ENCODE measurements around the gene CDKN2C.
"Not testable (repeated sequence)": the region's sequence is repeated elsewhere in the genome, so short reads cannot be mapped to it uniquely, and the experiment has no call there.

CDKN2C gene

DNA sequence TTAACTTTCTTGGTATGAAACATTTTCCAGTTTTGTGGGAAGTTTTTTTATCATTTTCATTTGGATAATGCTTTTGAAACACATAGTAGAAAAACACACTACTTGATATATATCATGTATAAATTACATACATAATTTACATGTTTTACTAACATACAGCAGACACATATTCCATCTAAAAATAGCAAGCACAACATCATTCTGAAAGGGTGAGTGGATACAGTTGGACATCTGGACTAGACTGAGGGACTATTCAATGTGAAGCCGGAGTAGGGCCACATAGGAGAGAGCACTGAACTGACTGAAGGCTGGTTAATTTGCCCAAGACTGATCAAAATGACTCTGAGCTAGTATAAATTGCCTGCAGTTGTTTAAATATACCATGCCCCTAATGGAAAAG, 11.7 kb downstream of the CDKN2C start:
- no peak for DNase-seq

DNA sequence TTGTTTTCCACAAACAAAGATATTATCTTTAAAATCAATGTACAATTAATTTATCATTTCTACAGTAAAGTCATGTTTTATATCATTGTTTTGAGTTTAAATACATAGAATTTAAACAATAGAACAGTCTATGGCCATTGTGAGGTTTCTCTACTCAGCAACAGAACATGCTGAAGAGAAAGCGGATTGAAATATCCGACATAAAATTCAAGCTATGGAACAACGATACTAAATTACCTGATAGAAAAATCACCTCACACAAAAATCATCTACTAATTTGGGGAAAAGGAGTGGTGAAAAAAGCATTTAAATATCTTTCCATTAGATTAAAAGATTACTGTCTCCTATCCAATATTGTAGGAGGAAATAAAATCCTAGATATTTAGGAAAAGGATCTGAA, 12.6 kb downstream of the CDKN2C start:
- no peak for DNase-seq

DNA sequence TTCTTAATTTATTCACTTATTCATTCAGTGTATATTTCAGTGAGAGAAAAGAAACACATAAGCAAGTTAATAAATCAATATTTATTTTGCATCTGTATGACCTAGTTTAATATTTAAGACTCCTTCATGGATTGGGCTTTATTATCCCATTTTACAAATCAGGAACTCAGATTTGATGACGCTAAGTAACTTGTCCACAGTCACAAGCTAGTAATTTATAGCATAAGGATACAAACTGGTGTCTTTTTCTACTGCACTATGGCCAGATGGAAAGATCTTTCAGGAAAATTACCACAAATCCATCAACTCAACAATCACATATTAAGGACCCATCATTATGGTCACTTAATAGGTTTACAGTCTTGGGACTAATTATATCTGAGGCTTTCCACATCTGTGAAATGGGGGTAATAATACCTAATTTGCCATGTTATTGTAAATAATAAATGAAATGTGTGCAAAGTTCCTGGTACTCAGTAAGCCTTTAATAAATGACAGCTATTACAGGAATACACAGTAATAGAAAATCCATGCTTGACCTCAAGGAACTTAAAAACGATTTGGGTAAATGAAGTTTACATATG, 13.3 kb downstream of the CDKN2C start:
- DNase-seq: no peak

DNA sequence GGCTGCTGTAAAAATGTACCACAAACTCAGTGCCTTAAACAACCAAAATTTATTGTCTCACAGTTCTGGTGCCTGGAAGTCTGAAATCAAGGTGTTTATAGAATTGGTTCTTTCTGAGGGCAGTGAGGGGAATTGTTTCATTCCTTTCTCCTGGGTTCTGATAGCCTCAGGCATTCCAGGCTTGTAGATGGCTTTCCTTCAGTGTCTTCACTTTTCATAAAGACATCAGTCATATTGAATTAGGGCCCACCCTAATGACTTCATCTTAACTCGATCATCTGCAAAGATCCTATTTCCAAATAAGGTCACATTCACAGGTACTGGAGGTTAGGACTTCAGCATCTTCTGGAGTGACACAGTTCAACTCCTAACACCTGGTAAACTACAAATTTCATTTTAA, 15.0 kb downstream of the CDKN2C start:
- DNase-seq: no peak

DNA sequence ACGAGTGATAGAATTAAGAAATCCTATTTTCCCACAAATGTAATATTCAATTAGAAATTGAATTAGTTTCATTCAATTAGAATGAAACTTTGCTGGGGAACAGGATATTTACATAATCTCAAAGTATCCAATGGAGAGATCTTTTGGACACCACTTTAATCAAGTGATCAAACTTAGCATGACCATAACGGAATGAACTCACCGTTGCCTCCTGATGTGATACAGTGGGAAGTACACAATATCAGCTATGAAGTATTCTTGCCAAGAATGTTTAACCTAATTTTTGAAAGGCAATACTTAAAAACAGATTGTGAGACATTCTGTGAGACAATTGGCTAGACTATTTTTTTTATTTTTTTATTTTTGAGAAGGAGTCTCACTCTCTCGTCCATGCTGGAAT, 16.6 kb downstream of the CDKN2C start:
- no peak for DNase-seq

DNA sequence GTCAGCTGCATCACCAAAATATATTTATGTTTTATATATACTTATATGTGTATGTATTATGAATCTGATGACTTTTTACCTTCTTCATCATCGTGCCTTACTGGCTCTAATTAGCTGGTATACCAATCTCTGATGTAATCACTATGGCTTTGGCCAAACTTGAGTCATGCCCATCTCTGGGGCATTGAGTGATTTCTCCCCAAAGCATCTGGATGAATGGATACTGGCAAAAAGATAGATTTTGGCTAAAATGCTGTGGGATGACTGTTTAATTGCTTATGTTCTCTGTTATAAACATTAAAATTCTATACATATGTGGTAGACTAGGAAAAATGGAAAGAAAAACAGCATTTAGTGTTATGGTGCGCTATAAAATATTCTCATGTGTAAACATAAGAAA, 19.6 kb downstream of the CDKN2C start:
- DNase-seq: no peak

DNA sequence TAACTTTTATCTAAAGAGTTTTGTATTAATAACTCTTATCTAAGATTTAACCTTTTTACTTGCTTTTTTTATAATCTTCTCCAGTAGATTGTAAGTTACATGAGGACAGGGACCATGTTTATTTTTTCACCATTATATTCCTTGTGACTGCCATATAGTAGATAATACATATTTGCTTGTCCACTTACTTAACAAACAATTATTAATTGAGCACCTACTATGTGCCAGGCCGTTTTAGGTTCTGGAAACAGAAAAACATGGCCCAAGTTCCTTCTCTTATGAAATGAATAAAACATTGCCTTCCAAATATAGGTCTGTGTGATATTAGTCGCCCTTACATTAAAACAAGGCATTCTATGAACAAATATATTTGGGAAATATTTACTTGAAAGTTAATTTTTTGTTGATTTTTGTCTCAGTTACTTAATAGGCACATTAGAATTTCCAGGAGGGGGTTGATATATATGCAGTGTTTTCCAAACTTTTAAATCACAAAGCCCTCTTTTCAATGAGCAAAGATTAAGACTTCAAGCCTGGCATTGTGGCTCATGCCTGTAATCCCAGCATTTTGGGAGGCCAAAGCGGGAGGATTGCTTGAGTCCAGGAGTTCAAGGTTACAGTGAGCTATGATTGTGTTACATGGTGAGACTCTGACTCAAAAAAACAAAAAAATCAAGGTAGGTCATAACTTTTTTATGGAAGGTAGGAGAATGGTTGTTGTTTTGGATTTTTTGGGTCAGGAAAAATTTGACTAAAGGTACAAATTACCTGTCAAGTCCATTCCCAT, 22.7 kb downstream of the CDKN2C start:
- no peak for DNase-seq

DNA sequence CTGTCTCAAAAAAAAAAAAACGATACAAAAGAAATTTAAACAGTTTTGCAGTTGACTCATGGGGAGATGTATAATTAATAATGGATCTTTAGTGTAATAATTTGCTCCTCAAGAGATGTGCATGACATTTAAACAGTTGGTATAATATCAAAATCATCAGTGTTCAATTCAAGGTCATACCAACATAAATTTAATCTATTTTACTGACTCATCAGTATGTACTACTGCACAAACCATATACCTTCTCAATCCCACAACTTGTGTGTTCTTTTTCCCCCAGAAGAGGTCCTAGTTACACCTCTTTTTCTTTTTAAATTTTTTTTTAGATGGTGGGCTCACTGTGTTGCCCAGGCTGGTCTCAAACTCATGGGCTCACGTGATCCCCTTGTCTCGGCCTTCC, 23.6 kb downstream of the CDKN2C start:
- no peak for DNase-seq

DNA sequence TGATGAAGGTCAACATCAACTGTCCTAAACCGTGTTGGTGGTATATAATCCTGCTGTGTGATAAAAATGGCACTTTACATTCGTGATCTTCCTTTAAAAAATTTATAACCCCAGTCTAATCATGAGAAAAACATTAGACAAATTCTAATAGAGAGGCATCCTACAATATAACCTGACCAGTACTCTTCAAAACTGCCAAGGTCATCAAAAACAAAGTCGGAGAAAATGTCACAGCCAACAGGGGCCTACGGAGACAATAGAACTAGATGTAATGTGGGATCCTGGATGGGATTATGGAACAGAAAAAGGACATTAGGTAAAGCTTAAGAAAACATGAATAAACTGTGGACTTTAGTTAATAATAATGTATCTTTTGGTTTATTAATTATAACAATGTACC, 25.0 kb downstream of the CDKN2C start:
- no peak for DNase-seq

DNA sequence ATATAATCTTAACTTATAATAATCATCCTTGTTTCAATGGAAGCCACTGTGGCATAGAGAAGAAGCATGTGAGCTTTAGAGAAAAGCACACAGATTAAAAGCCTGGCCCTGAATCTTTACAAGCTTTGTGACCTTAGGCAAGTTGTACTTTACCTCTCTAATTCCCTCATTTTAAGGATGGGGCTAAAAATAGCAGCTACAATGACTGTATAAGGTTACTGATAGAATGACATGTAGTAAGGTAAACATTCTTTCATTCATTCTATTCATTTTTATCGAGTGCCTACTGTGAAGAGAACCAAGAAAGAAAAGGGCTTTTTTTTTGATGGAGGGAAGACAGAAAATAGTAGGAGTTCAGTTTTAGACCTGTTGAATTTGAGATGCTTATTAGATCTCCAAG, 25.6 kb downstream of the CDKN2C start:
- DNase-seq: no peak

DNA sequence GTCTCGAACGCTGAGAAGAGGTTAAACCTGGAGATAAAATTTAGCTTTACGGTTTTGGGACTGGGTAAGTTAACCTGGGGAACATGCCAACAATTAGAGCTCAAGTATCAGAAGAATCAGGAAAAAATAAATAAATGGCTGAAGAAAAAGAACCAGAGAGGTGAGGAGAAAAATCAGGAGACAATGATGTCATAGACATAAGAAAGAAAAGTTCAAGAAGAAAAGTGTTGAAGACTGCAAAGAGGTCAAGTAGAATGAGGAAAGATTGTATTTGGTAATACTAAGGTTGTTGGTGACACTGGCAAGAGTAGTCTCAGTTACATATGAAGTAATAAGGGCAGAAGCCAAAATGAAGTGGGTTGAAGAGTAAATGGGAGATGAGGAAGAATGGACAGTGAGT, 26.0 kb downstream of the CDKN2C start:
- no peak for DNase-seq

DNA sequence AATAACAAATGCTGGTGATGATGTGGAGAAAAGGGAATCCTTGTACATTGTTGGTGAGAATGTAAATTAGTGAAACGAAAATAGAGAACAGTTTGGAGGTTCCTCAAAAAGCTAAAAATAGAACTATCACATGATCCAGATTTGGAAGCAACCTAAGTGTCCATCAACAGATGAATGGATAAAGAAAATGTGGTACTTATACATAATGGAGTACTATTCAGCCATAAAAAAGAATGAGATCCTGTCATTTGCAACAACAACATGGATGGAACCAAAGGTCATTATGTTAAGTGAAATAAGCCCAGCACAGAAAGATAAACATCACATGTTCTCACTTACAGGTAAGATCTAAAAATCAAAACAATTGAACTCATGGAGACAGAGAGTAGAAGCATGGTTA, 29.3 kb downstream of the CDKN2C start:
- DNase-seq: not testable (repeated sequence)

DNA sequence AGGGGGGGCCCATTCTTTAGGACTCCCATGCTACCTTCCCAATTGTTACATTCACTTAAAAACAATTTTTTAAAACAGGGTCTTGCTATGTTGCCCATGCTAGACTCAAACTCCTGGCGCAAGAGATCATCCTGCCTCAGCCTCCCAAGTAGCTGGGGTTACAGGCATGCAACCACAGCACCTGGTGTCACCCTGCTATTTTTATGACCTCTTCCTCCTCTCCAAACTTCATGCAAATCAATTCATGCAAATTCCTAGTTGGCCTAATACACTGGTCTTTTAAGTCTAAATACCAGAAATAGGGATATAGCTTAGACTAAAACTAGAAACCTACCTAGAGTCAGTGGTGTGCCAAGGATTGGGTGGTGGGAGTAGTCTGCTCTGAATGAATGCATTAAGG, 30.1 kb downstream of the CDKN2C start:
- DNase-seq: no peak

DNA sequence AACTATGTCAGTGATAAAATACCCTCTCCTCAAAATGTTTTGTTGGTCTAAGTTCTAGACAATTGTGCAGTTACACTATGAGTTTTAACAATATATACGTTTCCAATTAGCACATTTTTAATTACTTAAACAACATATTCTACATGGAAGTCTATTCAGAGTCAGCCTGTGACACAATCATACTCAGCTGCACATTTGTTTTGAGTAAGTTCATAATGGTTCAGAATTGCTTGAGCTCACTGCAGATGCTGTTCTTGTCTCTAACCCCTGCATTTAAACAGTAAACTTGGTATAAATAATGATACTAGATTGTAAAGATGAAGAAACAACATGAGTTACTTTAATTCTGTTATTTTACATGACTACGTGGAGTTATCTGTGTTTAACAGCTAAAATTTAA, 30.6 kb downstream of the CDKN2C start:
- no peak for DNase-seq

DNA sequence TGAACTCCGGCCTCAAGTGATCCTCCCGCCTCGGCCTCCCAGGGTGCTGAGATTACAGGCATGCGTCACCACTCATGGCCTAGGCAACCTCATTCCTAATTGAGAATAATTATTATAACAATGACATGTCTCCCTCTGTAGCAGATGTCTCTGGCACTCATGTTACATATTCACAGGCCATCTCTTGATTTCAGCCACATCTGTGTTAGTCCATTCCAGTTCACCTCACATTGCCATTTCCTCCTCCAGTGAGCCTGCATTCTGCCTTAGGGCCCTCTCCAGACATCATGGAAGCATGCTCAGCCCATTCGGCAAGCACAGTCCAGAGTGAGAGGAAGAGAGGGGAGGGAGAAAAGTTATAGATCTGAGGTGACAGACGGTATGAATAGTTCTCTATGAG, 32.5 kb downstream of the CDKN2C start:
- DNase-seq: no peak

DNA sequence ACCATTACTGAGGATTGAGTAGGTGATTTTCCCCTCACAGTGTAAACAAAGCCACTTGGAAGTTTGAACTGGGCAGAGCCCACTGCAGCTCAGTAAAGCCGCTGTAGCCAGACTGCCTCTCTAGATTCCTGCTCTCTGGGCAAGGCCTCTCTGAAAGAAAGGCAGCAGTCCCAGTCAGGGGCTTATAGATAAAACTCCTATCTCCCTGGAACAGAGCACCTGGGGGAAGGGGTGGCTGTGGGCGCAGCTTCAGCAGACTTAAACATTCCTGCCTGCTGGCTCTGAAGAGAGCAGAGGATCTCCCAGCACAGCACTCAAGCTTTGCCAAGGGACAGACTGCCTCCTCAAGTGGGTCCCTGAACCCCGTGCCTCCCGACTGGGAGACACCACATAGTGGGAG, 35.5 kb downstream of the CDKN2C start:
- DNase-seq: not testable (repeated sequence)

DNA sequence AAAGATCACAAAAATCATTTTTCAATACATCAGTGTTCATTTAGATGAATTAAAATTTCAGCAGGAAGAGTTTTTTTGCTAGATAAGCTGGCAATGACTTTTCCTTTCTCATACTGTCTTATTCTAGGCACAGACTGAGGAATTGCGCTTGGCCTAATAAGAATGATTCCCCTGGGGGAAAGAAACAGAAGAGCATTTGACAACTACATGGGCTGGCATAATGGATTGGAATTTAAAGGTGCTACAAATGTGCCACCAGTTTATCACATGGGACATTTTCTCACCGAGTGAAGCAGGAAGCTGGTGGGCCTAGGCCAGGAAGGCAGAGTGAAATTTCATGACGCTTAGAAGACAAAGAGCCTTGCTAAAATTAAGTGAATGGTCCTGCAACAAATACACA, 39.3 kb downstream of the CDKN2C start:
- DNase-seq: no peak

DNA sequence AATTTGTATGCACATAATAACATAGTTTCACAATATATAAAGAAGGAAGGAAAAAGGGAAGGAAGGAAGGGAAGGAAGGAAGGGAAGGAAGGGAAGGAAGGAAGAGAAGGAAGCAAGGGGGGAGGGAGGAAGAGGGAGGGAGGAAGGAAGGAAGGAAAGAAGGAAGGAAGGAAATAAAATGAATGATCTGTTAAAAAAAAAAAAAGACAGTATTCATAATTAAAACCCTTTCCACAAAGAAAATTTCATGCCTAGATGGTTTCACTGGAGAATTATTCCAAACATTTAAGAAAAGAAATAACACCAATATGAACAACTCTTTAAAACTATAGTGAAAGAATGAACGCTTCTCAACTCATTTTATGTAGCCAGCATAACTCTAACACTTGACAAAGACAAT, 44.8 kb downstream of the CDKN2C start:
- no peak for DNase-seq

DNA sequence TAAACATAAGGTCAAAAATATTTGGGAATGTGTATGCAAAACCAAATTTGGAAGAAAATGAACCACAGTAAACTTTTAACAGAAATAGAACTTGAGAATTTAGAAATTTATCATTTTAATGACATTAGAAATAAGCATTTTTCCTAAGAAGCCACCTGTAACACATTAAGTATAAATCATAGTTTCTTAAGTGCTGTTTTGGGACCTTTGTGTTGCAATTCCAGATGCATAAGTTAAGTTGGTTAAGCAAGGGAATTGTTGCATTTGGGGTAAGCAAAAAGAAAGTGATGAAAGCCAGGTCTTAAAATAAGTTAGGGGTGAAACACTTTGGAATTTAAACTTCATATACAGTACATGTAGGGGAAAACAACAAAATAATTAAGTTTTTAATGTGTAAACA, 49.8 kb downstream of the CDKN2C start:
- no peak for DNase-seq

Data from activated T-cell treated with anti-CD3 and anti-CD28 coated beads for 4 hours (primary cell).